OCI-LY3 (cell line): ENCODE results near the gene ANKRD11.

Experiments used
- CTCF ChIP-seq: fragments of 200-600, 300-600 bp; sonication (generic); IDR thresholded peaks from 2 replicates; pipeline ENCODE4 v1.5.1; 2014; ENCODE audit warnings: antibody characterized with exemption, low read length, low read depth
- EZH2phosphoT487 ChIP-seq: fragments of 200-600 bp; shearing (Covaris generic); IDR thresholded peaks from 2 replicates; pipeline ENCODE4 v1.6.1; 2018; ENCODE audit warnings: antibody characterized with exemption, mixed run types, low read depth

- TF ChIP-seq CTCF, result no peak
- no peak for TF ChIP-seq EZH2phosphoT487
Measured at GRCh38 chr16:89266521-89267134, 223.7 kb downstream of the ANKRD11 start.
